Right ventricle myocardium superior (tissue), 1 donor: Measurements from ENCODE around the gene DUOXA2. TPM values are rescaled to one million over a fixed set of nuclear protein-coding genes. Genes with fewer than 3 reads are reported as not detected.
"Not testable (repeated sequence)": the region's sequence is repeated elsewhere in the genome, so short reads cannot be mapped to it uniquely, and the experiment has no call there.

Source experiments
- ATAC-seq: fragments of 200-7000 bp; cut with Tn5 transposase; one replicate; pipeline ENCODE4 v1.9.1; 2020; ENCODE audit warnings: mild to moderate bottlenecking; ENCODE audit not compliant: poor library complexity
- DNase-seq: peaks from one replicate; pipeline ENCODE4 v3.0.0-alpha.2; 2020
- intact Hi-C: fragments of 100-400 bp; cut with DNase I; formaldehyde crosslinking; loops from one replicate; pipeline ENCODE4 v1.11.2; 2022
- total RNA-seq: library from RNA; stranded (reverse); fragmentation: NEBNext Ultra II Directional; extraction: Animal tissue kit (Norgen Biotek cat#: 25700); gene quantifications from one replicate; pipeline ENCODE4 v1.2.1, GENCODE V29; 2021
- donor health status: DM: no; HTN: yes; CAD: no; lungs with severe emphysema.

The DUOXA2 gene
- total RNA-seq, 1 donor from 2014 or later: not detected

DNA sequence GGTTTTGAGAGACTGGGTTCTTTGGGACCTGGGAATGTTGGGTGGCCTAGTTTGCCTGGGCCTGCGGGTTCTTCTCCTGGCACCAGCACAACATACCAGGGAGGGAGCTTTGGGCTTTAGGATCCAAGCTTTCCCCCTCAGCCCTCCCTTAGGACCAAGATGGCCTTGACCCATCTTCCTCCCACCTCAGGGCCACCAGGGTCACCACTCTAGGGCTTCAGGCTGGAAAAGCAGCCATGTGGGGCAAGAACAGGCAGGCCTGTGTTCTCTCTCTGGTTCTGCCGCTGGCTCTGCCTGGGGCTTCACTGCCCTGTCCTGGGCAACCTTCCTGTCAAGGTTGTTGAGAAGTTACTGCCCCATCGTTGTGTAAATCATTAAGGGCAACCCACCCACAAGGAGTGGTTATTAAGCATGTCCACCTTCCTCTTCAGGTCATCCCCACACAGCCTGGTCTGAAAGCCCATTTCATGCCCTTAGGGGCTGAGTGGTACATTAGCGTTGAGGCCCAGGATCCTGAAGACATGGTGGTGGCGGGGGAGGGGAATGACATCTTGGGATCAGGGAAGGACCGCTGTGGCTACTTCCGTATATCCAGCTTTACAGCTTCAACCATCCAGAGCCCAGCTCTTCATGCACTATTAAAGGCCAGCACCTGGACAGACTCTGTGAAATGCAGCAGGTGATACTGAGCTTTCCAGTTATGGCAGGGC is 16.3 kb downstream of the DUOXA2 start:
- intact Hi-C loops: no loop called here
- DNase-seq: no peak
- no peak for ATAC-seq

DNA sequence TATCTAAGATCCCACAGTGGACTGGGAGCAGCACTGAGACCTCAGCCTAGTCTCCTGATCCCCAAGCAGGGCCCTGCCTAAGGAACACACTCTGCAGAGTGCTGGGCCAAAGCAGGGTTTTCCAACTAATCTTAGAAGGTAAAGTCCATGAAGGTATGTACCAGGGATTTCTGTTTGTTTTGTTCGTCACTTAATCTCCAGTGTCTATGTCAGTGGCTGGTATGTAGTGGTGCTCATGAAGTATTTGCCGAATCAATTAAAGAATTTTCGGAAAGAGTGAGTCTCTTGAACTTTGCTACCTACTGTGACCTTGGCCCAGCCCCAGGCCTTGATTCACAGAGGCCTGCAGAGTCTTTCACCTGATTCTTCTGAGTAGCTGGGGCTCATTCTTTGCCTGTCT is 17.4 kb downstream of the DUOXA2 start:
- intact Hi-C loops: no loop called here
- DNase-seq (no peak), ATAC-seq (no peak)

DNA sequence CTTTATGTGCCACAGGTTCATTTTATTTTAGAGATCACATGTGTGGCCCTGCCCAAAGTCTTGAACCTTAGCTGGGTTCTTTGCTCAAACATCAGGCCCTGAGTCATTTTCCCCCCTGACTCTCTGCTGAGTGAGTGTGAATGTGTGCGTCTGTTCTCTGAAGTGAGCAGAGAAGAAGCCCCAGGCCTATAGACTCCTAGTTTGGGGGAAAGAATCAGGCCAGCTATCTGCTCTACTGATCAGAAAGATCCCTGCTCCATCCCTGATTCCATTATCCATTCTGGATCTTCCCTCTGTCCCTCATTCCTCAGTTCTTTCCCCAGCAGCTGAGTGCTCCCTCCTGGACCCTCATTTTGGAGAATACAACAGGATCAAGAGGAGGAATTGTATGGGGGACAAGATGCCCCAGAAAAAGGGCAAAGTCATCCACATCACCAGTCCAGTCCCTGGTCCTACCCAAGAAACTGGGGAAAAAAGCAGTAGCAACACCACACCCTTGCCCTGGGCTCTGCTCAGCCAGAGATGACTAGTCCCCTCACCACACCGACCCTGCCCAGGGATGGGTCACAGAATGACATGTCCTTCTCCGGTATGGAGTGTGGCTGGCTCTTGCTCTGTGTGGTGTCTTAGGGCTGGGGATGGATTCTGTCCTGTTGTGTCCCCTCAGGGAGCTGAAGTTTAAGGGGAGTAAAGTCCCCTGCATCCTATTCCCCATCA is 18.9 kb downstream of the DUOXA2 start:
- no peak for ATAC-seq
- intact Hi-C loops: no loop called here
- DNase-seq: no peak

GRCh38 chr15:45133561-45133920 is 19.4 kb downstream of the DUOXA2 start:
- intact Hi-C loops: no loop called here
- ATAC-seq: no peak
- DNase-seq: no peak

GRCh38 chr15:45134046-45134445 is 19.9 kb downstream of the DUOXA2 start:
- DNase-seq: no peak

DNA sequence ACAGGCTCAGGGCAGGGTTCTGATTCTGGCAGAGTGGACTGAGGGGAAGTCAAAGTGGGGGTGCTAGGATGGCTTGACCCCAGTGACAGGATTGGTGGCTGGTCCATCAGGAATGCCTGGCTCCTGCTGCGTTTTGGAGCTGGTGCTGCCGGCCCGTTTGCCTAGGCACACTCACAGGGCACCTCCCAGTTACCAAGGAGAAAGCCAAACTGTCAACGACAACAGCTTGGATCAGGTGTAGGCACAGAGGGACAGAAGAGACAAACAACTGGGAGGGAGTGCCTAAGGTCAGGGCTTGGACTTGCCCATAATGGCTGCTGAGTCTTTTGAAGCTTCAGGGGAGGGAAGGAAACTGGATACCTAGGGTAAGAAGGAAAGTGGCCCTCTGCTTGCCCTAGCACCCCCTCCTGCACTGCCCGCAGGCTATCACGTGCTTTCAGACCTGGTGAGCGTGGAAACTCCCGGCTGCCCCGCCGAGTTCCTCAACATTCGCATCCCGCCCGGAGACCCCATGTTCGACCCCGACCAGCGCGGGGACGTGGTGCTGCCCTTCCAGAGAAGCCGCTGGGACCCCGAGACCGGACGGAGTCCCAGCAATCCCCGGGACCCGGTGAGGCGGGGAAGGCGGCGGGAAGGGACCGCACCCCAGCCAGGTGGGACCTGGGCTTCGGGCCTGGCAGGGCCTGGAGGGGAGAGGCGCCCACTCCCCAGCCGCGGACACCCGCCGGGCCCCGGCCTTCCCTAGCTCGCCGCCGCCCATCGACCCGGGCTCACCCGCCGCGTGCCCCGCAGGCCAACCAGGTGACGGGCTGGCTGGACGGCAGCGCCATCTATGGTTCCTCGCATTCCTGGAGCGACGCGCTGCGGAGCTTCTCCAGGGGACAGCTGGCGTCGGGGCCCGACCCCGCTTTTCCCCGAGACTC is 20.8 kb downstream of the DUOXA2 start:
- intact Hi-C loops: no loop called here
- ATAC-seq (peak; percentile 74), DNase-seq (peak; percentile 57)

More at GRCh38 chr15:45134046-45134445, 19.9 kb downstream of the DUOXA2 start:
- intact Hi-C loops: no loop called here
- ATAC-seq: no peak

DNA sequence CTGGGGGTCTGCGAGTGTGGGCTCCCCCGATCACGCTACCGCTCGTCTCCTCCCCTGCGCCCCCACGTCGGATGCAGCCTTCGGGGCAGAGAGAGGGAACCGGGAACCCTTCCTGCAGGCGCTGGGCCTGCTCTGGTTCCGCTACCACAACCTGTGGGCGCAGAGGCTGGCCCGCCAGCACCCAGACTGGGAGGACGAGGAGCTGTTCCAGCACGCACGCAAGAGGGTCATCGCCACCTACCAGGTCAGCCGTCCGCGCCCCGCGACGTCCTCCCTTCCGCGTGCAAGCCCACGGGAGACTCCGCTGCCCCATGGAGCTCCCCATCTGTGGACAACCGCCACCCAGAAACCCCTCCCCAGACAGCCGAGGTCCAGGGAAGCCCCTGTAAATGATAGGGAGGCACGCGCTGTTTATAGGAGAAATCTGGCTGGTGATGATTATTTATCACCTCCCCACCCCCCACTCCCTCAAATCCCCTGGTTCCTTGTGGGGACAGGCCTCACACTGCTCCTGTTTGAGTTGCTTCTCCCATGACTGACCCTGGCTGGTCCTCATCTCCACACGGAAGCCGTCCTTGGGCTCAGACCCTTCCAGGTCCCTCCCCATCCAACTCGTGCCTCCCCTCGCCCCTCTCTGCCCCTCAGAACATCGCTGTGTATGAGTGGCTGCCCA is 21.7 kb downstream of the DUOXA2 start:
- intact Hi-C loops, DNase-seq: not testable (repeated sequence)
- peak; percentile 14 for ATAC-seq

DNA sequence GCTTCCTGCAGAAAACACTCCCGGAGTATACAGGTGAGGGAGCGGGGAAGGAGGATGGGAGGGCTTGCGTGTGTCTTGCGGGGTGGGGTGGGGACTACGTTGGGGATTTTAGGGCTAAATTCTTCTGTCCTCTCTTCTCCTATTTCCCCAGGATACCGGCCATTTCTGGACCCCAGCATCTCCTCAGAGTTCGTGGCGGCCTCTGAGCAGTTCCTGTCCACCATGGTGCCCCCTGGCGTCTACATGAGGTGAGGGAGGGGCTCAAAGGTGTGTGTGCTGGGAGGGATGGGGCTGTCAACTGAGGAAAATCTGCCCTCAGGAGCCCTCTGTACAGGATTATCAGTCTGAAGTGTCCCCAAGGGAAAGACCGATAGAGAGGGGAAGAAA is 22.2 kb downstream of the DUOXA2 start:
- intact Hi-C loops: no loop called here

GRCh38 chr15:45137703-45138102 is 23.6 kb downstream of the DUOXA2 start:
- ATAC-seq (no peak), DNase-seq (no peak)
- intact Hi-C loops: no loop called here

More for the DNA sequence above, 22.2 kb downstream of the DUOXA2 start:
- ATAC-seq: no peak
- no peak for DNase-seq

GRCh38 chr15:45138814-45139765 is 25.0 kb downstream of the DUOXA2 start:
- intact Hi-C loops: no loop called here
- ATAC-seq: peak; percentile 34
- no peak for DNase-seq

- no peak for DNase-seq
- intact Hi-C loops: no loop called here
- ATAC-seq: no peak
Measured at GRCh38 chr15:45139770-45140169, 25.6 kb downstream of the DUOXA2 start.

DNA sequence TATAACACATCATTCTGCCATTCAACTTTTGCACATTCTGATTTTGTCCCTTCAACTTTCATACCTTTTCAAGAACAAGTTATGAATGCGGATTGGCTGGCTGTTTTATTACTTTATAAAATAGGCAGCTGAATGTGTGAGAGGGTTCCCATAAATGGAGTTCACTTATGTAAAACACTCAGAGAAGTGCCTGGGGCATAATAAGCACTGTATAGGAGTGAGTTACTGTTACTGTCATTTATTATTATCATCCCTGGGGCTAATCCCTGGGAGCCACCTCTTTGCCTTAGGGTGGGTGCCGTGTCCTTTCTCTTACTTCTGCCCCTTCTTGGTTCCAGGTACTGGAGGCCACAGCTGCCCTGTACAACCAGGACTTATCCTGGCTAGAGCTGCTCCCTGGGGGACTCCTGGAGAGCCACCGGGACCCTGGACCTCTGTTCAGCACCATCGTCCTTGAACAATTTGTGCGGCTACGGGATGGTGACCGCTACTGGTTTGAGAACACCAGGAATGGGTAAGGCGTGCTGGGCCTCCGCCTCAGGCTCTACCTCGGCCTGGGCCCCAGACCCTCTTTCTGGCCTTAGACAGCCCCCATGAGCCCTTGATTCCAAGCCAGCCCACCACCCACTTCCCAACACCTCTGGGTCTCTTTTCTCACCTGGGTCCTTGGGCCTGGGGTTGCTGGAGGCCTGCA is 26.6 kb downstream of the DUOXA2 start:
- DNase-seq: no peak
- no peak for ATAC-seq
- intact Hi-C loops: no loop called here

- intact Hi-C loops: no loop called here
- no peak for DNase-seq
- no peak for ATAC-seq
Measured at GRCh38 chr15:45141386-45141785, 27.3 kb downstream of the DUOXA2 start.

- intact Hi-C loops: no loop called here
- ATAC-seq (no peak), DNase-seq (no peak)
Measured at GRCh38 chr15:45143056-45143455, 28.9 kb downstream of the DUOXA2 start.

GRCh38 chr15:45143946-45144345 is 29.8 kb downstream of the DUOXA2 start:
- ATAC-seq: no peak
- intact Hi-C loops: no loop called here
- DNase-seq: no peak

DNA sequence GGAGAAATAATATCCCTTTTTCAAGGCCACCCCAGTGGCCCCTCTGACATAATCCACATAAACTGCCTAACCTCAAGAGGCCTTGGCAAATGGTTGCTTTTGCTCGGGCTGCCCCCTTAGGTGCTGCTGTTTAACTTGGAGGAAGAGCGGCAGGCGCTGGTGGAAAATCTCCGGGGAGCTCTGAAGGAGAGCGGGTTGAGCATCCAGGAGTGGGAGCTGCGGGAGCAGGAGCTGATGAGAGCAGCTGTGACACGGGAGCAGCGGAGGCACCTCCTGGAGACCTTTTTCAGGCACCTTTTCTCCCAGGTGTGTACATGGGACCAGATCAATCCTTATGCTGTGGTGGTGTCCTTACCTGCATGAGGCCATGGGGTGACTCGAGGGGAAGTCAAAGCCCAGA is 30.6 kb downstream of the DUOXA2 start:
- intact Hi-C loops: no loop called here
- ATAC-seq: no peak
- DNase-seq: no peak

- no peak for DNase-seq
- no peak for ATAC-seq
- intact Hi-C loops: no loop called here
Measured at GRCh38 chr15:45146405-45146804, 32.3 kb downstream of the DUOXA2 start.
